NK-92 (cell line): ENCODE data around the gene CABP7.

Experiments used
- DNase-seq: peaks from one replicate; lab custom pipeline; 2025; ENCODE audit not compliant: unreplicated experiment; lab: John Stamatoyannopoulos, UW

The CABP7 gene

GRCh38 chr22:29769723-29770321, 50.0 kb downstream of the CABP7 start:
- no peak for DNase-seq

- DNase-seq, result no peak
Observed at GRCh38 chr22:29772170-29772641, 52.4 kb downstream of the CABP7 start.

- no peak for DNase-seq
Observed at GRCh38 chr22:29773233-29773632, 53.4 kb downstream of the CABP7 start.

GRCh38 chr22:29780220-29780619, 60.4 kb downstream of the CABP7 start:
- no peak for DNase-seq

GRCh38 chr22:29780748-29781676, 61.2 kb downstream of the CABP7 start:
- no peak for DNase-seq
